Dendritic cell treated with granulocyte-macrophage colony-stimulating factor and Interleukin-4, amounts not matched to agents 40 ng/mL and 50 ng/mL, for 4 days (primary cell): Measurements from ENCODE around the gene DNTT.
A peak's percentile ranks its signal among the peaks of the same experiment; 100 is the strongest.

Experiments
- H3K27ac Mint-ChIP-seq: one replicate; pipeline ENCODE4 v1.8.0; 2022; ENCODE audit warnings: mild to moderate bottlenecking, mixed read lengths
- H3K27me3 Mint-ChIP-seq: one replicate; pipeline ENCODE4 v1.8.0; 2022; ENCODE audit warnings: mild to moderate bottlenecking, mixed read lengths
- H3K36me3 Mint-ChIP-seq: one replicate; pipeline ENCODE4 v1.8.0; 2022; ENCODE audit warnings: low read depth, mixed read lengths
- H3K4me1 Mint-ChIP-seq: one replicate; pipeline ENCODE4 v1.8.0; 2022; ENCODE audit warnings: low read depth, mixed read lengths
- H3K4me3 Mint-ChIP-seq: one replicate; pipeline ENCODE4 v1.8.0; 2022; ENCODE audit warnings: mild to moderate bottlenecking, moderate library complexity, mixed read lengths
- H3K9me3 Mint-ChIP-seq: one replicate; pipeline ENCODE4 v1.8.0; 2022; ENCODE audit warnings: mixed read lengths
- intact Hi-C: fragments of 100-400 bp; cut with micrococcal nuclease; formaldehyde crosslinking; loops from one replicate; pipeline ENCODE4 v1.15.0; 2022

Gene DNTT

GRCh38 chr10:96374985-96375830 lies 71.0 kb downstream of the DNTT start:
- peaks cover 23% of the 10 kb centered on the region for H3K27me3 Mint-ChIP-seq
- H3K9me3 Mint-ChIP-seq, result no peaks in the 10 kb centered on the region
- H3K27ac Mint-ChIP-seq, result no peak overlapping the region
- intact Hi-C loops, result loop anchor here (5.0 to 10.0 kb wide), 2 partner anchors 137 to 180 kb away; partner anchors contain the start of gene TLL2
- peaks cover 14% of the 10 kb centered on the region for H3K4me1 Mint-ChIP-seq
- H3K4me3 Mint-ChIP-seq, result peak overlapping the region; percentile 73
- no peaks in the 10 kb centered on the region for H3K36me3 Mint-ChIP-seq

DNA sequence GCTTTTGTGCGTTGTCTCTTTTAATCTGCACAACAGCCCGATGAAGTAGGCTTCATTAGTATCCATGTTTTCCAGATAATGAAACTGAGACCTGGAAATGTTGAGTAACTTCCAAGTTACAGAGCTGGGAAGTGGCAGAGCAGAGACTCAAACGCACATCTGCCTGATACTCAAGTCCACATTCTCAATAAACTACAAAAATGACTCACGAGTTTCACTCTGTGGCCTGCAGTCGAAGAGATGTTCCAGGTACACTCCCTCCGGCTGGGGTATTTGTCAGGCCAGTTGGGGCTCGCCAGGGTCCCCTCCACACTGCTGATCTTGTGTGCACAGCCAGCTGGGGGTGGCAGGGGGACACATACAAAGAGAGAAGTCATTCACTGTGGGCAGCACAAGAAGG lies 72.2 kb downstream of the DNTT start:
- Mint-ChIP-seq H3K4me1 (peaks cover 23% of the 10 kb centered on the region), H3K36me3 (no peaks in the 10 kb centered on the region), H3K9me3 (no peaks in the 10 kb centered on the region), H3K27ac (no peak overlapping the region), H3K4me3 (no peak overlapping the region), H3K27me3 (peaks cover 23% of the 10 kb centered on the region)
- intact Hi-C loops, result loop anchor here (5.0 to 10.0 kb wide), 2 partner anchors 136 to 178 kb away; partner anchors contain the start of gene TLL2

- intact Hi-C loops, result loop anchor here (5.0 to 10.0 kb wide), 2 partner anchors 134 to 177 kb away; partner anchors contain the start of gene TLL2
- peaks cover 25% of the 10 kb centered on the region for H3K4me1 Mint-ChIP-seq
- H3K27ac Mint-ChIP-seq, result no peak overlapping the region
- H3K9me3 Mint-ChIP-seq, result no peaks in the 10 kb centered on the region
- H3K36me3 Mint-ChIP-seq, result no peaks in the 10 kb centered on the region
- no peak overlapping the region for H3K4me3 Mint-ChIP-seq
- peaks cover 20% of the 10 kb centered on the region for H3K27me3 Mint-ChIP-seq
Observed at GRCh38 chr10:96377816-96378294, 73.6 kb downstream of the DNTT start.

- Mint-ChIP-seq H3K27me3 (peaks cover 14% of the 10 kb centered on the region), H3K4me1 (peaks cover 25% of the 10 kb centered on the region), H3K4me3 (no peak overlapping the region), H3K27ac (no peak overlapping the region), H3K36me3 (no peaks in the 10 kb centered on the region), H3K9me3 (no peaks in the 10 kb centered on the region)
- intact Hi-C loops, result loop anchor here (5.0 to 10.0 kb wide), 2 partner anchors 134 to 176 kb away; partner anchors contain the start of gene TLL2
Observed at GRCh38 chr10:96378741-96379140, 74.5 kb downstream of the DNTT start.

DNA sequence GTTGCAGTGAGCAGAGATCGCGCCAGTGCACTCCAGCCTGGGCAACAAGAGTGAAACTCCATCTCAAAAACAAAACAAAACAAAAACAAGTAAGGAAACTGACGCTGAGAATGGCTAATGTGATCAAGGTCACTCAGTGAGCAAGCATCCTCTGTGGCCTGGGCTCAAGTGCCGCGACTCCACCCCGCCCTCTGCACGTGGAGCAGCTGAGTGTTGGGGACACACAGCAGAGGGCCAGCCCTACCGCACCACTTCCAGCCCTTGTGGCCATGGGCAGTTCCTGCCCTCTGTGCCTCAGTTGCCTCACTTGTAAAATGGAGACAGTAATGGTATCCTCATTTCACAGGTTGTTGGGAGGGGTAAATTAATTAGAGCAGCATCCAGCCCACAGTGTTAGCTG lies 75.5 kb downstream of the DNTT start:
- no peak overlapping the region for H3K27ac Mint-ChIP-seq
- H3K9me3 Mint-ChIP-seq, result no peaks in the 10 kb centered on the region
- no peaks in the 10 kb centered on the region for H3K36me3 Mint-ChIP-seq
- H3K4me1 Mint-ChIP-seq, result peaks cover 21% of the 10 kb centered on the region
- H3K27me3 Mint-ChIP-seq, result peaks cover 6% of the 10 kb centered on the region
- intact Hi-C loops, result loop anchor here (5.0 to 10.0 kb wide), 2 partner anchors 133 to 175 kb away; partner anchors contain the start of gene TLL2
- no peak overlapping the region for H3K4me3 Mint-ChIP-seq

- H3K36me3 Mint-ChIP-seq, result no peaks in the 10 kb centered on the region
- no peak overlapping the region for H3K4me3 Mint-ChIP-seq
- peaks cover 12% of the 10 kb centered on the region for H3K4me1 Mint-ChIP-seq
- intact Hi-C loops, result no loop called here
- H3K27ac Mint-ChIP-seq, result no peak overlapping the region
- peaks cover 2% of the 10 kb centered on the region for H3K27me3 Mint-ChIP-seq
- H3K9me3 Mint-ChIP-seq, result no peaks in the 10 kb centered on the region
Observed at GRCh38 chr10:96380821-96381220, 76.6 kb downstream of the DNTT start.

DNA sequence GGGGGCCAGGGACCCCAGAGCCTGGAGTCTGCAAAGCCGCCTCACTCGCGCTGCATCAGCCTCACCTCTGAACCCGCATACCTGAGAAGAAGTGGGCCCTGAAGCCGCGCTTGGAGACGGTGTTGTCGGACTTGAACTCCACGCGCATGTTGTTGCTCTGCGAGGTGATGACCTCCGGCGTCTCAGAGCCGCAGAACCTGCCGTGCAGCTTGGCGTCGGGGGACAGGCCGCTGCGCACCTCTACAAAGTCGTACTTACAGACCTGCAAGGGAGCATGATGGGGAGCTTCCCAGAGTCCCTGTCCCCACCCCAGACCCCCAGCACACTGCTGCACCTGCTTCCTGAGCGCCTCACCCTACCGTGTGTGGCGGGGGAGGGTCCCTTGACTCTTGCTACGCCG lies 80.3 kb downstream of the DNTT start:
- Mint-ChIP-seq H3K27me3 (peaks cover 17% of the 10 kb centered on the region), H3K9me3 (no peaks in the 10 kb centered on the region), H3K4me3 (no peak overlapping the region), H3K36me3 (no peaks in the 10 kb centered on the region), H3K27ac (no peak overlapping the region), H3K4me1 (peaks cover 19% of the 10 kb centered on the region)
- intact Hi-C loops, result no loop called here

DNA sequence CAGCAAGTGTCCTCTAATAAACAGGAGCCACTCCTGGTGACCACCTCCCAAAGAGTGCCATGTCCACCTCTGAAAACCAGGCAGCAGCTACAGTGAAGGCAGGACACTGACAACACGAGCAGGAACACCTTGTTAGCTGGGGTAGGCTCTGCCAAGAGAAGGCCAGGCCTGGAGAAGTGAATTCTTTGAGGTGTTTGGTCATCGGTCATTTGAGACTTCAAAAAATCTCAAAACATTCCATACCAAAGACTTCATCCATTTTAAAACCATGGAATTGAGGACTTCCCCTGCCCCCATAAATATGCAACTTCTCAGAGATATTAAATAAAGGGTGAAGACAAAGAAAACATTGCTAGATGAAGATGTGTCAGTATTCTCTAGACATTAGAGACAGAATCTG lies 82.9 kb downstream of the DNTT start:
- intact Hi-C loops, result no loop called here
- H3K9me3 Mint-ChIP-seq, result no peaks in the 10 kb centered on the region
- H3K27me3 Mint-ChIP-seq, result peaks cover 19% of the 10 kb centered on the region
- no peaks in the 10 kb centered on the region for H3K36me3 Mint-ChIP-seq
- H3K4me3 Mint-ChIP-seq, result no peak overlapping the region
- peaks cover 8% of the 10 kb centered on the region for H3K4me1 Mint-ChIP-seq
- H3K27ac Mint-ChIP-seq, result no peak overlapping the region

DNA sequence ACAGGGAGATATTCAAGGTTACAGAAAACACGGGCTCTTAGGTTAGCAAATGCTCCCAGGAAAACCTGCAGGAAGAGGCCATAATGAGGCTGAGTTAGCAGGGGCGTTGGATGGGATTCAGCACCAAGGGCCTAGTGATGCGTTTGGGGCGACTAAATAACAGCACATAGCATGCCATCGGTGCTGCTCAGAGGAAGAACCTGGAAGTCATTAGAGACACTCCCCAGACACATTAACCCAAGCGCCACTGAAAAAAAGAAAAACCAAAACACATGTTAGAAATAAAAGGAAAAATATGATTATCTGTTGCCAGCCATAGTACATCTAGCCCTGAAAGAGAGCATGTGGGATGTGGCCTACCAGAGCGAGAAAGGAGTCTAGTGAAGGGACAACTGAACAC lies 83.4 kb downstream of the DNTT start:
- Mint-ChIP-seq H3K27me3 (peaks cover 19% of the 10 kb centered on the region), H3K4me1 (peaks cover 8% of the 10 kb centered on the region), H3K4me3 (no peak overlapping the region), H3K27ac (no peak overlapping the region), H3K36me3 (no peaks in the 10 kb centered on the region), H3K9me3 (no peaks in the 10 kb centered on the region)
- intact Hi-C loops, result no loop called here
